ENCODE measurements around the gene NFIA.

- TF ChIP-seq POLR2A (IDR thresholded peaks at IDR 0.05; ENCODE audit: low read depth, low read length) (no peak), TAF1 (IDR thresholded peaks at IDR 0.05; ENCODE audit: low read depth, low read length) (no peak)
Measured at GRCh38 chr1:61152469-61153105, 70.2 kb downstream of the NFIA start.

All from GM12891 (cell line).